Stimulated activated CD4-positive, alpha-beta T cell treated with anti-CD3 and anti-CD28 coated beads, Interleukin-4, amount 100 ng/mL, for 24 hours (primary cell): ENCODE results near the gene ZNF442.
"Not testable (repeated sequence)": the region's sequence is repeated elsewhere in the genome, so short reads cannot be mapped to it uniquely, and the experiment has no call there.

ENCODE experiments used
- DNase-seq: peaks from one replicate; pipeline ENCODE4 v3.0.0-alpha.2; 2020

Gene ZNF442

GRCh38 chr19:12325690-12326089 is 39.8 kb downstream of the ZNF442 start:
- DNase-seq = no peak

- DNase-seq = no peak
These were observed 46.6 kb downstream of the ZNF442 start for GRCh38 chr19:12318782-12319413.

GRCh38 chr19:12314553-12314952 is 50.9 kb downstream of the ZNF442 start:
- no peak for DNase-seq

- not testable (repeated sequence) for DNase-seq
These were observed 56.6 kb downstream of the ZNF442 start for GRCh38 chr19:12308891-12309290.
